AG09319 (cell line): Measurements from ENCODE around the gene ZC3H18.

Experiments used
- DNase-seq: peaks from one replicate; pipeline ENCODE4 v3.0.0-alpha.2; 2010; ENCODE audit warnings: low read depth; ENCODE audit errors: extremely low read depth
- TF ChIP-seq, protein P1 (sequence below): IDR thresholded peaks from 2 replicates; pipeline ENCODE4 v1.5.1; 2011; ENCODE audit warnings: low read depth, mild to moderate bottlenecking, inconsistent platforms, low read length, moderate library complexity

The ZC3H18 gene

DNA sequence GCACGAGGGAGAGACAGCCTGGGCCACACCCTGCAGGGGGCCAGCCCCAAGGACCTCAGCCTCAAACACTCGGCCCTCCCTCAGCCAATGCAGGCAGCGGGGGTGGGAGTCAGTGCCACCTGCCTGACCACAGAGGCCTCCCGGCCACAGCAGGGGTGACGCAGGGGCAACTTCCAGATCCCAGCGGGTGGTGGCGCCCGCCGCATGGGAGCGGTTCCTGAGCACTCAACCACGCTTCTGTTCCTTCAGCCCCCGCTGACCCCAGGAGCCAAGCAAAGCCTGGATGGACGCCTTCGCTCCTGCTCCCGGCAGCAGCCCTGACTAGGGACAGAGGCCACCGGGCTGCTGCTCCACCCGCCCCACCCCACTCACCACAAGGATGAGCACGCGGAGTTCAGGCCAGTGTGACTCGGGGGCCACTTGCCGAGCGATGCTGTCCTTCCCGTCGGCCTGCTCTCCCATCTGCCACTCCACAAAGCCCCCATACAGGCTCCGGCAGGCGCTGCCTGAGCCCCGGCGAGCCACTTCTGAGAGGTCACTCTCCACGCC, 85.6 kb downstream of the ZC3H18 start:
- DNase-seq, result no peak
- TF ChIP-seq, protein P1, sequence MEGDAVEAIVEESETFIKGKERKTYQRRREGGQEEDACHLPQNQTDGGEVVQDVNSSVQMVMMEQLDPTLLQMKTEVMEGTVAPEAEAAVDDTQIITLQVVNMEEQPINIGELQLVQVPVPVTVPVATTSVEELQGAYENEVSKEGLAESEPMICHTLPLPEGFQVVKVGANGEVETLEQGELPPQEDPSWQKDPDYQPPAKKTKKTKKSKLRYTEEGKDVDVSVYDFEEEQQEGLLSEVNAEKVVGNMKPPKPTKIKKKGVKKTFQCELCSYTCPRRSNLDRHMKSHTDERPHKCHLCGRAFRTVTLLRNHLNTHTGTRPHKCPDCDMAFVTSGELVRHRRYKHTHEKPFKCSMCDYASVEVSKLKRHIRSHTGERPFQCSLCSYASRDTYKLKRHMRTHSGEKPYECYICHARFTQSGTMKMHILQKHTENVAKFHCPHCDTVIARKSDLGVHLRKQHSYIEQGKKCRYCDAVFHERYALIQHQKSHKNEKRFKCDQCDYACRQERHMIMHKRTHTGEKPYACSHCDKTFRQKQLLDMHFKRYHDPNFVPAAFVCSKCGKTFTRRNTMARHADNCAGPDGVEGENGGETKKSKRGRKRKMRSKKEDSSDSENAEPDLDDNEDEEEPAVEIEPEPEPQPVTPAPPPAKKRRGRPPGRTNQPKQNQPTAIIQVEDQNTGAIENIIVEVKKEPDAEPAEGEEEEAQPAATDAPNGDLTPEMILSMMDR, result no peak

DNA sequence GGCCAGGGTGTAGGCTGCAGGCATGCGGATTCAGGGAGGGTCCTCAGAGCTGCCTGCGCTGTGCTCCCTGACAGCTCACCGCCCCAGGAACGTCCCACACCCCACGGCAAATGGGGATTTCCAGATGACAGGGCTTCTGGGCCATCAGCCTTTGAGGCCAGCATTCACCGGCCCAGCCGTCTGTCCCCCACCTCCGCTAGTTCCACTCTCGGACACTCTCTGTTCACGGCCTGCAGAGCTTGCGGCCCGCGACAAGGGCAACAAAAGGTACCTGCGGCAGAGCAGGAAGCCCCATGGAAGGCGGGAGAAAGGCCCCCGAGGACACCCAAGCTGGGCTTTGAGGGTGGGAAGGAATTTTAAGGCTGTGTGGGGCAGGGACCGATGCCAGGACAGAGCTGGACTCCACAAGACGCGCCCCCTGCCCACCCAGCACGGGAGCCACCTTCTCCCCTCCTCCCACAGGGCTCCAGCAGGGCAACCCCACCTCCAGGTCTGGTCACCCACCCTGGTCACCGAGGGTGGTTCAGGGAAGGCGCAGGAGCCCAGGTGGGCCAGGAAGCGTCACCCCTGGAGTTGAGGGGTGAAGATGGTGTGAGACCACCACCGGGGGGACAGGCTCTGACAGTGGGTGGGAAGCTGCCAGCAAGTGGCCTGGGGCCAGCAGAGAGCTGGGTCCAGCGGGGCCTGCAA, 86.2 kb downstream of the ZC3H18 start:
- no peak for DNase-seq
- TF ChIP-seq, protein P1, result no peak

DNA sequence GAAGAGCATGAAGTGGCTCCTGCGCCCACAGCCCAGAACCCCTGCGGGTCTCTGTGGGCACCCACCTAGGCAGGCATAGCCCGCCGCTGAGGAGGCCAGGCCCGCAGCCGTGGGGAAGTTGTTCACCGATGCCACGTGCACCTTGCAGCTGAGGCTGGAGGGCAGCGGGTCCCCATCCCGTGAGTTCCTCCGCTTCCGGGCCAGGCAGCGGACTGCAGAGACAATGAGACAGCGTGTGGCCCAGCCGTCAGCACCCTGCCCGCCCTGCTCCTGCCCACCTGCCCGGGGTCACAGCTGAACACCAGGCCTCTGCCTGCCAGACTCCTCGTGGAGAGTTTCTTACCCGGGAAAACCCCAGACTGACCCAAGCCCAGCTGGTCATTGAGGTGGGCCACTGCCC, 87.2 kb downstream of the ZC3H18 start:
- DNase-seq, result no peak
- TF ChIP-seq, protein P1, result no peak

DNA sequence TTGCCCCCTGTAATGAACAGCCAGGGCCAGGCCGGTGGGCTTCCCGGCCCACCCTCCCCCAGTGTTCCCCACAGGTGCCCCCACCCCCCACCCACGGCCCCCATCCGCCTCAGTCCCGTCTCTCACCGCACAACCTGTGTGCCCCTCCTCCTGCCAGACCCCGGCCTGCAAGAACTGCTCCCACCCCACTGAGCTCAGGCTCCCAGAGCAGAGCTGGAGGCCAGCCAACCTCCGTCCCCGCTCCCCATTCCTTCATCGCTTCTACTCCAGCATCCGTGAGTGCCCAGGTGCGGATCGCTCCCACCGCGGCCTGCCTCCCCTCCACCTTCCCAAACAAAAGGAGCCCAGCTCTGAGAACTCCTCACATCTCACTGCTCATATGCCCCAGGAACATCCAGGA, 88.5 kb downstream of the ZC3H18 start:
- no peak for DNase-seq
- TF ChIP-seq, protein P1, result no peak

DNA sequence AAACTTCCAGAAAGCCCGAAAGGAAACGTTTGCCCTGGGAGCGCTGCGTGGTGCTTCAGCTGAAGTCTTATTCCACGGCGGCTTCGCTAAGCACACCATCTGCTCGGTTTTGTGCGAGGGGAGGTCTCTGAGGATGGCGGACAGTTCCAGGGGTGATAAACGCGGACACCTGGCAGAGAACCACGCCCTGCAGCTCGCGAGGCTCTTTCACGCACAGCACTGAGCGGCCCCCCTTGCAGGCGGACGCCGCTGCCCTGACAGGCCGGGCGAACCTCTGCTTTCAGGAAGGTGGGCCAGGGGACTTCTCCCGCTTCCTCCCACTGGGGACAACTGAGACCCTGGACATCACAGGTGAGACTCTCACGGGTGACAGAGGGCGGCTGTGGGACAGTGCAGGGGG, 89.0 kb downstream of the ZC3H18 start:
- no peak for DNase-seq
- TF ChIP-seq, protein P1, result no peak

DNA sequence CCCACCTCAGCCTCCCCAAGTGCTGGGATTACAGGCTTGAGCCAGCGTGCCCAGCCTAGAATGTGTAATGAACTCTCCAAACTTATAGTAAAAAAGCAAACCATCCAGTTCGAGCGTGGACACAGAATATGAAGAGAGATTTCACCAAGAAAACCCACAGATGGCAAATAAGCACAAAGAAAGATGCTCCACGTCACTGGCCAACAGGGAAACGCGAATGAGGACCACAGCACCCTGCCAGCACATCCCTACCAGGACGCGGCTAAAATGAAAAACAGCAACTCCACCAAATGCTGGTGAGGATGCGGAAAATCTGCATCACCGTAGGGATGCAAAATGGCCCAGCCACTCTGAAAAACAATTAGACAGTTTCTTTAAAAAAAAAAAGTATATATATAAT, 91.3 kb downstream of the ZC3H18 start:
- DNase-seq, result no peak
- TF ChIP-seq, protein P1, result no peak

DNA sequence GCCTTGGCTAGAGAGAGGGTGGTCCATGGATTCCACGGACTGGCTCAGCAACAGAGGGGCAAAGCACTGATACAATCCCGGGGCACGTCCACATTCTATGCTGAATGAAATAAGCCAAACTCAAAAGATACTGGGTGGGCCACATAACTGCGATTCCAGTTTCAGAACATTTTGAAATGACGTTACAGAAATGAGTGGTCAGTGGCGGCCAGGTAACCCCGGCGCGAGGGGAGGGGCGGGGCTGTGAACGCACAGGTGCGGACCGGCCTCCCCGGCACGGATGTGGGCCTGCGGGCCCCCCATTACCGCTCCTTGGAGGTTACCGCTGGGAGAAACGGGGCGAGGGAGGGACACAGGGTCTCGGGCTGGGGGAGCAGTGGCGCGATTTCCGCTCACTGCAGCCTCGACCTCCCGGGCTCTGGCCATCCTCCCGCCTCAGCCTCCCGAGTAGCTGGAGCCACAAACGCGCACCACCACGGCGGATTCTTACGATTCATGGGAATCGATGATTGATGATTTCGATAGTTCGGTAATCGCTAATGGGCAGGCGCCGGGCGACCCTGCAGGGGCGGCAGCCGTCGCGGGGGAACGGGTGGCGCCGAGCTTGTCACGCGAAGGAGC, 92.1 kb downstream of the ZC3H18 start:
- TF ChIP-seq, protein P1, result no peak
- no peak for DNase-seq
